Activated T-cell treated with anti-CD3 and anti-CD28 coated beads, Interleukin-2, amount 50 U/mL, for 4 hours (primary cell): ENCODE results near the gene HTR3B. TPM values are rescaled to one million over a fixed set of nuclear protein-coding genes. Genes with fewer than 3 reads are reported as not detected.

Experiments
- ATAC-seq, 2 donors: fragments of 200-7000 bp; cut with Tn5 transposase; one replicate each; pipeline ENCODE4 v1.10.0; 2021
- DNase-seq: peaks from one replicate; pipeline ENCODE4 v3.0.0-alpha.2; 2020
- H3K27me3 Mint-ChIP-seq: one replicate; pipeline ENCODE4 v1.8.0; 2021; ENCODE audit warnings: low read depth, mixed read lengths
- H3K36me3 Mint-ChIP-seq: one replicate; pipeline ENCODE4 v1.8.0; 2022; ENCODE audit warnings: mixed read lengths; ENCODE audit not compliant: insufficient read depth
- H3K4me1 Mint-ChIP-seq: one replicate; pipeline ENCODE4 v1.8.0; 2021; ENCODE audit warnings: low read depth, mixed read lengths
- H3K4me3 Mint-ChIP-seq: one replicate; pipeline ENCODE4 v1.8.0; 2021; ENCODE audit warnings: mild to moderate bottlenecking, moderate library complexity, mixed read lengths
- H3K9me3 Mint-ChIP-seq: one replicate; pipeline ENCODE4 v1.8.0; 2021; ENCODE audit warnings: mixed read lengths
- total RNA-seq, 3 donors: library from RNA; stranded (reverse); gene quantifications; one replicate each; pipeline ENCODE4 v1.2.1, GENCODE V29; 2021

HTR3B gene
- total RNA-seq, 3 donors from 2014 or later: not detected

DNA sequence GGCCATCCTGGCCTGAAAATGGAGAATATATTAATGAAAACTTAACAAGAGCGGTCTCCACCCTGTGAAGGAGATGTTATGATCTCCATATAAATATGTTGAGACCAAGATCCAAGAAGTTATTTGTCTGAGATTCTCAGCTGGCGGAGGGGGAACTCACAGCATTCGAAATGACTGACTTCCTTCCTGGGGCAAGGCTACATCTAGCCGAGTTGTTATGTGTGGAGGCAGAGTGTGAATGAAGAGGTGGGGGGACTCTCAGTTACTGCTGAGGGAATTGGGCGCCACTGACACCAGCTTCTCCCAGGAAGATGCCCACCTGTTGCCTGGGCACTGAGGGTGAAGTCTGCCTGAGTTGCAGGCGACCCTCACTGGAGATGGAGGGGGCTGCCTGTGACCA lies 76.2 kb downstream of the HTR3B start:
- H3K4me1 Mint-ChIP-seq: peaks cover 4% of the 10 kb centered on the region
- peaks cover 7% of the 10 kb centered on the region for H3K27me3 Mint-ChIP-seq
- H3K36me3 Mint-ChIP-seq: no peaks in the 10 kb centered on the region
- DNase-seq (no peak), ATAC-seq (no peak)
- H3K4me3 Mint-ChIP-seq: no peak overlapping the region
- no peaks in the 10 kb centered on the region for H3K9me3 Mint-ChIP-seq

DNA sequence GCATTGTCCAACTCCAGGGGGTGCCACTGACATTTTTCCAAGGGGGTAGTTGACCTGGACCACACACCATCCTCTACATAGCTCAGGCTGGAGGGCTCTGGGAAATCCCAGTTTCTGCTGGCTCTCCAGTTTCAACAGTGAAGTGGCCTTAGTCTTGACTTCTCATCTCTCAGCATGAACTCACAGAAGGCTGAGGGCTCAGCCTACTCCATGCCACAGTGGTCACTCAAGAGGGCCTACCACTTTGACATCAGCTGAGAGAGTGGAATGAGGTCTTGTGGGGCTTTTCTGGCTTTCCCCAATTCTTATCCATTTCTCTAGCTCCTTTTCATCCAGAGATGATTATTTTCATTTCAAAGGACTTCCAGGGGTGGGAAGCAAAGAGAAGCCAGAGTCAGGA lies 77.7 kb downstream of the HTR3B start:
- H3K27me3 Mint-ChIP-seq: peaks cover 8% of the 10 kb centered on the region
- H3K4me3 Mint-ChIP-seq: no peak overlapping the region
- DNase-seq: no peak
- ATAC-seq: no peak
- H3K9me3 Mint-ChIP-seq: no peaks in the 10 kb centered on the region
- peaks cover 3% of the 10 kb centered on the region for H3K4me1 Mint-ChIP-seq
- H3K36me3 Mint-ChIP-seq: no peaks in the 10 kb centered on the region

DNA sequence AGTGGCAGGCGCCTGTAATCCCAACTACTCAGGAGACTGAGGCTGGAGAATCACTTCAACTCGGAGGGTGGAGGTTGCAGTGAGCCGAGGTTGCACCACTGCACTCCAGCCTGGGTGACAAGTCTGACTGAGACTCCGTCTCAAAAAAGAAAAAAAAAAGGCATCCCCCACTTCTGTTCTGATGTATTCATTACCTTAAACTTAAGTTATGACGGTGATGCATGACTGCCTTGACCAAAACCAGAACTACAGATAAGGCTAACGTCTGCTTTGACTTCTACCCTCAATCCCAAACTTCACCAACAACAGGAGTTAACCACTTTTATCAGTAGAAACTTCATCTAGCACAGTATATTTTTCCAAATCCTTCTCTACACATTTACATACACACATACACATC lies 80.2 kb downstream of the HTR3B start:
- DNase-seq (no peak), ATAC-seq (no peak)
- Mint-ChIP-seq H3K27me3 (peaks cover 20% of the 10 kb centered on the region), H3K9me3 (no peaks in the 10 kb centered on the region), H3K4me3 (no peak overlapping the region), H3K4me1 (no peaks in the 10 kb centered on the region), H3K36me3 (no peaks in the 10 kb centered on the region)

DNA sequence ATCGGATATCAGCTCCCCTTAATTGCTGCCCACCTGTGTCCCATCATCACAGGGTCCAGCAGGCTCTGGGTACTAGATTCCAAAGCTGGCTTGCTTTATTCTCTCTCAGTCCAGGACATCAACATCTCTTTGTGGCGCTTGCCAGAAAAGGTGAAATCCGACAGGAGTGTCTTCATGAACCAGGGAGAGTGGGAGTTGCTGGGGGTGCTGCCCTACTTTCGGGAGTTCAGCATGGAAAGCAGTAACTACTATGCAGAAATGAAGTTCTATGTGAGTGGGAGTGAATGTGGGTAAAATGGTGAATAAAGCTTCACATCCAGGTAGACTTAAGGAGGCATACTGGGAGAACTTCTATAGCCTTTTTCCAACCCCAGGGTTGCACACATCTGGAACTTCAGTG lies 81.3 kb downstream of the HTR3B start:
- no peaks in the 10 kb centered on the region for H3K4me1 Mint-ChIP-seq
- DNase-seq (no peak), ATAC-seq (no peak)
- no peak overlapping the region for H3K4me3 Mint-ChIP-seq
- H3K9me3 Mint-ChIP-seq: no peaks in the 10 kb centered on the region
- H3K27me3 Mint-ChIP-seq: peaks cover 18% of the 10 kb centered on the region
- no peaks in the 10 kb centered on the region for H3K36me3 Mint-ChIP-seq

GRCh38 chr11:113986351-113987140 lies 82.0 kb downstream of the HTR3B start:
- no peaks in the 10 kb centered on the region for H3K4me1 Mint-ChIP-seq
- H3K4me3 Mint-ChIP-seq: no peak overlapping the region
- no peaks in the 10 kb centered on the region for H3K9me3 Mint-ChIP-seq
- no peak for ATAC-seq
- no peak for DNase-seq
- H3K27me3 Mint-ChIP-seq: peaks cover 21% of the 10 kb centered on the region
- no peaks in the 10 kb centered on the region for H3K36me3 Mint-ChIP-seq

DNA sequence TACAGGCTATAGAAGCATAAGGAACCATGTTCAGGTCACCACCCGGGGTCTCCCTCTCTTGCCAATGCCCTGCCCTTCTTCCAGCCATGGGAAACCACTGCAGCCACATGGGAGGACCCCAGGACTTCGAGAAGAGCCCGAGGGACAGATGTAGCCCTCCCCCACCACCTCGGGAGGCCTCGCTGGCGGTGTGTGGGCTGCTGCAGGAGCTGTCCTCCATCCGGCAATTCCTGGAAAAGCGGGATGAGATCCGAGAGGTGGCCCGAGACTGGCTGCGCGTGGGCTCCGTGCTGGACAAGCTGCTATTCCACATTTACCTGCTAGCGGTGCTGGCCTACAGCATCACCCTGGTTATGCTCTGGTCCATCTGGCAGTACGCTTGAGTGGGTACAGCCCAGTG lies 84.8 kb downstream of the HTR3B start:
- Mint-ChIP-seq H3K36me3 (no peaks in the 10 kb centered on the region), H3K9me3 (no peaks in the 10 kb centered on the region), H3K4me1 (no peaks in the 10 kb centered on the region), H3K27me3 (peaks cover 37% of the 10 kb centered on the region), H3K4me3 (no peak overlapping the region)
- ATAC-seq (no peak), DNase-seq (no peak)

DNA sequence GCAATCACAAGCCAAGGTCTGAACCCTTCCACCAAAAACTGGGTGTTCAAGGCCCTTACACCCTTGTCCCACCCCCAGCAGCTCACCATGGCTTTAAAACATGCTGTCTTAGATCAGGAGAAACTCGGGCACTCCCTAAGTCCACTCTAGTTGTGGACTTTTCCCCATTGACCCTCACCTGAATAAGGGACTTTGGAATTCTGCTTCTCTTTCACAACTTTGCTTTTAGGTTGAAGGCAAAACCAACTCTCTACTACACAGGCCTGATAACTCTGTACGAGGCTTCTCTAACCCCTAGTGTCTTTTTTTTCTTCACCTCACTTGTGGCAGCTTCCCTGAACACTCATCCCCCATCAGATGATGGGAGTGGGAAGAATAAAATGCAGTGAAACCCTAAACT lies 85.3 kb downstream of the HTR3B start:
- Mint-ChIP-seq H3K9me3 (no peaks in the 10 kb centered on the region), H3K4me3 (no peak overlapping the region), H3K4me1 (no peaks in the 10 kb centered on the region), H3K36me3 (no peaks in the 10 kb centered on the region), H3K27me3 (peaks cover 37% of the 10 kb centered on the region)
- no peak for ATAC-seq
- no peak for DNase-seq

- no peaks in the 10 kb centered on the region for H3K9me3 Mint-ChIP-seq
- no peak overlapping the region for H3K4me3 Mint-ChIP-seq
- no peak for DNase-seq
- no peaks in the 10 kb centered on the region for H3K36me3 Mint-ChIP-seq
- no peak for ATAC-seq
- H3K4me1 Mint-ChIP-seq: no peaks in the 10 kb centered on the region
- peaks cover 37% of the 10 kb centered on the region for H3K27me3 Mint-ChIP-seq
Observed at GRCh38 chr11:113991170-113991569, 86.6 kb downstream of the HTR3B start.

GRCh38 chr11:113991718-113992458 lies 87.3 kb downstream of the HTR3B start:
- Mint-ChIP-seq H3K27me3 (peaks cover 37% of the 10 kb centered on the region), H3K4me3 (no peak overlapping the region), H3K4me1 (no peaks in the 10 kb centered on the region), H3K9me3 (no peaks in the 10 kb centered on the region), H3K36me3 (no peaks in the 10 kb centered on the region)
- no peak for ATAC-seq
- no peak for DNase-seq

DNA sequence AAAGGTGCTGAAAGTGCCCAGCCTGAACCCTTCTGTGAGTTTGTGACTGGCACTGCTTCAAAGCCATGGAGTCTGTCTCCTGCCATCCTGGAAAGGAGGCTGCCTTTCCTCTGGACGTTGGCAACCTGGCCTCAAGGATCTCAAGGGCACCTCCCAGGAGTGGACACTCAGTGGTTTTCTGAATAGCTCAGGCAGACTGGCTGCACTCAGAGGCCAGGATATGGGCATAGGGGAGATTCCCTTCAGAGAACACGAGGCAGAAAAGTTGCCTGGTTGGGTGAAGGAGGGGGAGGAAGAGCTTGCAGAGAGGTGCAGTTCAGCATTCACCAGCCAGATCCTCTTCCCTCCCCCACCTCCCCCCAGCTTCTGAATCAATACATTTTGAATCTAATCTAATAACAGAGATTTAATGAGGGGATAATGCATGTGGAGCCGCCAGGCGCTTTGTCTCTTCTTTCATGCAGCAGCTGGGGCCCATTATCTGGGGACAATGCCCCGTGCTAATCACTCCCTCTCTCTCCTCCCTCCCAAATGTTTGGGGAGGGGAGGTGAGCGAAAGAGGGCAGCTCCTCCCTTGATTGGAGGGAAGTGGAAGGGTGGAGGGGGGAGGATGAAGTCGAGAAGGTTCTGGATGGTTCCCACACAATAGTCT lies 88.0 kb downstream of the HTR3B start:
- ATAC-seq: no peak
- H3K27me3 Mint-ChIP-seq: peaks cover 35% of the 10 kb centered on the region
- no peaks in the 10 kb centered on the region for H3K4me1 Mint-ChIP-seq
- DNase-seq: no peak
- H3K9me3 Mint-ChIP-seq: no peaks in the 10 kb centered on the region
- no peaks in the 10 kb centered on the region for H3K36me3 Mint-ChIP-seq
- no peak overlapping the region for H3K4me3 Mint-ChIP-seq

DNA sequence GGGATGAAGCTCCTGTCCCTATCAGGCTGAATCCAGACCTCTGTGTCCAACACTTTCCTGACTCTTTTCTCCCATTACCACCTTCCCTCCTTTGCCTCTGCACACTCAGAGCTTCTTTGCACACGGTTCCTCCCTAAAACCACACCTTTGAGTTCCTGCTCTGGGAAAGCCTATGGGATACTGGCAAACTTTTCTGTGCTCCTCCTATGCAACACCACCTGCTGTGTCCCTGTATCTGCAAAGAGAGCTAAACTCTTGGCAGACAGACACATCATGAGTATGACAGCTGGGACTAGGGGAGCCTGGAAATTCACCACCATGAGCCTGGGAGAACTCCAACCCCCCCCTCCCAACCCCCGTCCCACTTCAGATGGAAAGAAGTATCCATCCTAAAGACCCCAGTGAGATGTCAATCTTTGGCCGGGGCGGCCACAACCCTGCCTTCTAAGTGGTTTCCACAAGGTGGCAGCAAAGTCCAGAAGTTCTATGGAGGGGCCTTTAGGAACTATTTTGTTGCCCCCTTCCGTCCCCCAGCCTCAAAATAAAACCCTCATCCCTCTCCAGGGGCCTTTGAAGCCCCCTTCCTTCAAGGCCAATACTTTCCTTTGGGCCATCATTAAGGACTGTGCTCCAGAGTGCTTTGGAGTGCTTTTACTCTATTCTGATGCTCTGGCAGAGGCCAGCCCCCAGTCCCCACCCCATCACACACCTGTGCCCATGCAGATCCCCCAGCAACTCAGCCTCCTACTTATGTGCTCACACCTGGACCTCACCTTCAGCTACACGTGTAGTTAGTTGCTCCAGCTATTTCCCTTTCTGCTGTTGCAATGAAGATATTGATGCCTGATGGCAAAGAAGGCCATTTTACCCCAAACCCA lies 89.7 kb downstream of the HTR3B start:
- ATAC-seq: peak; percentile 38 to 40
- Mint-ChIP-seq H3K9me3 (no peaks in the 10 kb centered on the region), H3K4me3 (no peak overlapping the region), H3K36me3 (no peaks in the 10 kb centered on the region), H3K4me1 (no peaks in the 10 kb centered on the region), H3K27me3 (peaks cover 26% of the 10 kb centered on the region)
- DNase-seq: peak; percentile 25
